ENCODE data around the gene SRRM3. TPM values are rescaled to one million over a fixed set of nuclear protein-coding genes. Genes with fewer than 3 reads are reported as not detected.
"Not testable (repeated sequence)": the region's sequence is repeated elsewhere in the genome, so short reads cannot be mapped to it uniquely, and the experiment has no call there.

The SRRM3 gene
- total RNA-seq, 1 donor, result under 0.01 TPM

DNA sequence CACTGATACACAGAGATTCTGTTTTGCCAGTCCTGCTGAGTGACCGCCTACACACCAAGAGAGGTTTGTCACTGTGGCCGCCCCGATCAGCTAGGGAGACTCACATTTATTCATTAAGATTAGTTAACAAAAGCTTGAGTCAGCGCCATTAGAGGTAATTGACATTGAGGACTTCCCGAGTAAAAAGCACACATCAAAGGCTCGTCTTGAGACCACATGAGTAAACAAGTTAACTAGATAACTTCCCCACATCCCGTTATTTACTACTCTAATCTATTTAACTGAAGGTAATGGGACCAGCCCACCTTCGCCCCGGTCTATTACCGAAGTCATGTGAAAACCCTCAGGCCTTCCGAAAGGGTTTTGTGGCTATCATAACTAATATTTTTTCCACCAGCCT lies 23.0 kb downstream of the SRRM3 start:
- DNase-seq (ENCODE audit: low read depth in 2 of 3, low spot score in 2 of 3), result no peak

DNA sequence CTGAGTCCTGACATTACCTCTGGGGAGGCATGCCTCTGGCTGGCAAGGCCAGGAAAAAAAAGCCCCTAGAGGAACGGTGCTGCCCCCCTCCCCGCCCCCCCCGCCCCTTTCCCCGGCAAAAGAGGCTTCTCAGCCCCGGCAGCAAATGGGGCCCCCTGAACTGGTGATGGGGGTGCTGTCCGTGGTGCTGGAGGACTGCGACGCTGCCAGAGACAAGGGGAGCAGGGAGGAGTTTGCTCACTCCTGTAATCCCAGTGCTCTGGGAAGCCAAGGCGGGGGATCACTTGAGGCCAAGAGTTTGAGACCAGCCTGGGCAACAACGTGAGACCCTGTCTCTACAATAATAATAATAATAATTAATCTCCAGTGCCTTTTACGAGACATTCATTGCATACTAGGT lies 23.7 kb downstream of the SRRM3 start:
- DNase-seq (ENCODE audit: low read depth in 2 of 3, low spot score in 2 of 3), result peak in 2 of 3 donors; percentile 49 to 72

DNA sequence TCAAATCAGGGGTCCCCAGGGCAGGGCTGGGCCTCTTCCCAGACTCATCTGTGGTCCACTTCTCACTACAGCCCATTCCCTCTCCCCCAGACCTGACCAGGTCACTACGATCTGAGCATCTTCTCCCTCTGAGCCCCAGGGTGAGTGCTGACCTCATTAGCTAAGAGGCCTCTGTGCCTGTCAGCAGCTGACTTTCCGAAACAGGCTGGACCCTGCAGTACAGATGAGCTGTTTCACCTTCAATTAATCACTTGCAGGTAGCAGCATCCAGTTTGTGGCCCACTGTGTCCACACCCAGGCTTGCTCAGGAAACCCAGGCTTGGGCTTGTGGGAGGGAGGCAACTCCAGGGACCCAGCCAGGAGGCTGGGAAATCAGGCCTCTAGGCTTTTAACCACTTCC lies 24.3 kb downstream of the SRRM3 start:
- DNase-seq (ENCODE audit: low read depth in 2 of 3, low spot score in 2 of 3), result no peak

DNA sequence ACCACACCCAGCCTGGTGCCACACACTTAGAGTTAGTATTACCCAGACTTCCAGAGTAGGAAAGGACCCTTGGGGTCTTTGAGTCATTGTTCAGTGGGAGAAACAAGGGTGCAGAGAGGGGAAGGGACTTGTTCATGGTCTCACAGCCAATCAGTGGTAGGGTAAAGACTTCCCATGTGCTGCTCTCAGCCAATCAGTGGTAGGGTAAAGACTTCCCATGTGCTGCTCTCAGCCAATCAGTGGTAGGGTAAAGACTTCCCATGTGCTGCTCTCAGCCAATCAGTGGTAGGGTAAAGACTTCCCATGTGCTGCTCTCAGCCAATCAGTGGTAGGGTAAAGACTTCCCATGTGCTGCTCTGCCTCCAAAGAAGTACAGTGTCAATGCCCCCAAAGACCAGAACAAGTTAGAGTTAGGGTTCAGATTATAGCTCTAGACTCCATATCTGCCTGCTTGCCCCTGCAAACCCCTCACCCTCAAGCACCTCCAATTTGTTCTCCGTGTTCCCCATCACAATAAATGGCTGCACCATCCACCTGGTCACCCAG lies 25.3 kb downstream of the SRRM3 start:
- DNase-seq (ENCODE audit: low read depth in 2 of 3, low spot score in 2 of 3), result not testable (repeated sequence)

DNA sequence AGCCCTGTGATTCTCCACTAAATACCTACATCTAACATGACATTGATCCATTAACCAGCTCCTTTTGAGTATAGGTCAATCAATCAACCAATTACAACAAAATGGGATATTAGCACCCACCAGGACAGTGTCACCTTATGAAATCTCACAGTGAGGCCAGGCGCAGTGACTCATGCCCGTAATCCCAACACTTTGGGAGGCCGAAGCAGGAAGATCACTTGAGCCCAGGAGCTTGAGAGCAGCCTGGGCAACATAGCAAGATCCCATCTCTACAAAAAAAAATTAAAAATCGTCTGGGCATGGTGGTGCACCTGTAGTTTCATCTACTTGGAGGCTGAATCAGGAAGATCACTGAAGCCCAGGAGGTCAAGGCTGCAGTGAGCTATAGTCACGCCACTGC lies 28.5 kb downstream of the SRRM3 start:
- DNase-seq (ENCODE audit: low read depth in 2 of 3, low spot score in 2 of 3), result no peak

DNA sequence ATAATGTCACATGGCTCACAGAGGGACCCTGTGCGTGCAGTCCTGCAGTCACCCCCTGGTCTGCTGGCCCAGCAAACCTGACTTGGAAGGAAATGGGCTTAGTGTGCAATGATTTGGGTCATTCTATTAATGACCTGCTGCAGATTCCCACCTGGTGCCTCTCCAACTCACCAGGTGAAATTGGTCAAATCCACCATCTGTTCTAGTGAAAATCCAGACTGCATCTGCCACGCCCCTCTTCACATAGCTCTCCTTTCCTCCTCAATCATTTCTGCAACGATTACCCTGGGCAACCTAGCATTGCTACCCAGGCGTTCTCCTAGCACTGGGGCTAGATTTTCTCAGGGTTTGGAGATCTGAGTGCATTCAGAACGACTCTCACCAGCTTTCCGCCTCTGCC lies 29.4 kb downstream of the SRRM3 start:
- no peak for DNase-seq (ENCODE audit: low read depth in 2 of 3, low spot score in 2 of 3)

DNA sequence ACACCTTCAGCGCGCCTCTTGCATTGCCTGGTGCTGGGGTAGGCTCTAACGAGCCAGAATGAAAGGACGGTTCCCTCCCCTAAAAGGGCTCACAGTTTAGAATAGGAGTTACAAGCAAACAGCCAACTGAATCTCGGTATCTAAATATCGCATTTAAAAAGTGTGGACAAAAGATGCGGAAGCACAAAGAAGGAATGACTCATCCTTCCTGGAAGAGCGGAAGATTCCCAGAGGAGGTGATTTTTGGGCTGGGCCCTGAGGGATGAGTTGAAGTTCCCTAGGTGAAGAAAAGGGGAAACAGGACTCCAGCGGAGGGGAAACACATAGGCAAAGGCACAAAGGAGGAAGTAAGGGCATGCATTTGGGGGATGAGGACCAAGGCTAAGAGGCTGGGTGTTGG lies 29.9 kb downstream of the SRRM3 start:
- no peak for DNase-seq (ENCODE audit: low read depth in 2 of 3, low spot score in 2 of 3)

DNA sequence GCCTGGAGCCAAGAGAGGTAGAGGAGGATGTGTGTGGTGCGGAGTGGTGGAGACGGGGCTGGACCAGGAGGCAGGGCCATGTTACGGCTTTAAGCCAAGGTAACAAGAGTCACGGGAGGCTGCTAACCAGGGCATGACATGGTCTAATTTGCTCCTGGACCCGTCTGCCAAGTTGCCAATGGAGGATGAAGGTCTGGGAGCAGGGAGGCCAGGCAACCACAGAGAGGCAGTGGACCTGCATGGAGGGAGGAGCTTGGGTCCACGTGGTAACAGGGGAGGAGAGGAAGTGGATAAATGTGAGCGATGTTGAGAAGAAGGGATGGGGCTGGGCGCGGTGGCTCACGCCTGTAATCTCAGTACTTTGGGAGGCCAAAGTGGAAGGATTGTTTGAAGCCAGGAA lies 31.0 kb downstream of the SRRM3 start:
- DNase-seq (ENCODE audit: low read depth in 2 of 3, low spot score in 2 of 3), result no peak

DNA sequence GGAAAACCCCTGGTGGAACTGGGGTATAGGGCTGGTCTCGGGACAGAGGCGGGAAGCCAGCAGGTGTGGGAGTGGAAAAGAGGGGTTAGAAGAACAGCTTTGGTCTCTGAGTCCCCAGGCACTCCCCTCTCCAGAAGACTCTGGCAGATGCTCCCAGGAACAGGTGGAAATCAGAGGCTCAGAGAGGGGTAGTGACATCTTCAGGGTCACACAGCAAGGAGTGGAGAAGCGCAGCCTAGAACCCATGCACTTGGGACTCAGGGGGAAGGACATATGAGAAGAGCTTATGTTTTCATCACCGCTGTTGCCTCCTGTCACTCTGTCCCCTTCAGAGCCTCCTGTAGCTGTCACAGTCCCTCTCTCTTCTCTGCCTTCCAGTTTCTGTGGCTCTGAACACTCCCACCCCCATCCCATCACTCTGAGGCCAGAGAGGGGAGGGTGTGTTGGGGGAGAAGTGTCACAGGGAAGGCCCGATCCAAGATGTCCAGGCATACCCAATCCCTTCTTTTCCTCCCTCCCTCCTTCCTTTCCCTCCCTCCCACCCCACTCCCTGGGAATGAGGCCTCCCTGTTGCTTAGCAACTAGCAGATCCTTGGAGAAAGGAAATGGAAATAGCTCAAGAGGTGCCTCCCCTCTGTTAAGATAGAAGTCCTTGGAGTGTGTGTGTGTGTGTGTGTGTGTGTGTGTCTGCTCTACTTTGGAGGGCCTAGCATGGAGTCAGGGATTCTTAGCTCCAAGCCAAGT lies 32.0 kb downstream of the SRRM3 start:
- no peak for DNase-seq (ENCODE audit: low read depth in 2 of 3, low spot score in 2 of 3)

DNA sequence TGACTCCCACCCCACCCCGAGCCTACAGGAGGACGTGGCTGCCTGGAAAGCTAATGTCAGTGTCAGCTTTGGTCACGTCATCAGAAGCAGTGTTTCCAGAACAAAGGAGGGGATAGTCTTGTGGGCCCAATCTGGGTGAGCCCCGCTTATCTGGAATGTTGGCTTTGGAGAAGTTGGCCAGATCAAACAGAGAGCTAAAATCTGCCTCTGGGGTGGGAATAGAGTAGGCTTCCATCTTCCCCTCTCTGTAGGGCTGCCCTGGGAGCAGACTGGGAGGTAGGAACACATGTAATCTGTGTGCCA lies 32.5 kb downstream of the SRRM3 start:
- DNase-seq (ENCODE audit: low read depth in 2 of 3, low spot score in 2 of 3), result no peak

DNA sequence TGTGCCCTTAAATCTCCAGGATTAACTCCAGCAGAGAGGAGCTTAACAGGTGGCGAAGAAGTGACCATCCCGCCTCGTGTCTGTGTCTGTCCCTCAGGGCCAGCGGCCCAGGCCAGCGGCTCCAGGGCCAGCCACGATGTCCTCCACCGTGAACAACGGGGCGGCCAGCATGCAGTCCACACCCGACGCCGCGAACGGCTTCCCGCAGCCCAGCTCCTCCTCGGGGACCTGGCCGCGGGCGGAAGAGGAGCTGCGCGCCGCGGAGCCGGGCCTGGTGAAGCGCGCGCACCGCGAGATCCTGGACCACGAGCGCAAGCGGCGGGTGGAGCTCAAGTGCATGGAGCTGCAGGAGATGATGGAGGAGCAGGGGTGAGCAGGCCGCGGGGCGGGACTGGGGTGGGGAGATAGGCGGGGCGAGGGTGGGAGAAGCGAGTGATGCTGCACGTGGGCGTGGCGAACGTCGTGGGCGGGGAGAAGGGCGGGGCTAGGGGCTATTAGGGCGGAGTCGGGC lies 33.3 kb downstream of the SRRM3 start:
- peak in 2 of 3 donors; percentile 79 to 82 for DNase-seq (ENCODE audit: low read depth in 2 of 3, low spot score in 2 of 3)

DNA sequence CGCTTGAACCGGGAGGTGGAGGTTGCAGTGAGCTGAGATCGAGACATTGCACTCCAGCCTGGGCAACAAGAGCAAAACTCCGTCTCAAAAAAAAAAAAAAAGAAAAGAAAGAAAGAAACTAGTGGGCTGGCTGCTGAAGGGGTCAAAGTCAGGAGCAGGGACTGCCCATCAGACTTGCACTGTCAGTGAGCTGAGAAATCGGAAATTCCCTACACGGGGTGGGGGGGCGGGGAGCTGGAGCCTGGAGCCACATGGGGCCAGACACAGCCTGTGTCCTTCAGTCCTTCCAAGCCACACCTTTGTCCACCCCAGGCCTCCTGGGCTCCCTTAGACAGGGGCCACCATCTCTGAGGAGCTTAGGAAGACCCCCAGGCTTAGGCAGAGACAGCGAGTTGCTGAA lies 34.5 kb downstream of the SRRM3 start:
- DNase-seq (ENCODE audit: low read depth in 2 of 3, low spot score in 2 of 3), result no peak

DNA sequence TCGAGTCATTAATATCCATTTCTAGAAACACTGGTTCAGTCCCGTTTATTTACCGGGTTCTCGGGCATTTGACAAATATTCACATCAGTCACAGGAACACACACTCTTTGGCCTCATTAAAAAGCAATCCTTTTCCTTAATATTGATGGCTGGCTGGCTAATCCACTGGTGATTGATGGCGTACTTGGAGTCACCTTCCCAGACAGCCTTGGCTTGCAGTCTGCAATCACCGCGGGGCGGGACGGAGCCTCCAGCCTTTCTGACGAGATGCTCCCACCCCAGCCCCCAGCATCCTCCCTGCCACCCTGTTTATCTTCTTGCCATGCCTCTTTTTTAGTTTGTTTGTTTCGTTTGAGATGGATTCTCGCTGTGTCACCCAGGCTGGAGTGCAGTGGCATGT lies 36.6 kb downstream of the SRRM3 start:
- DNase-seq (ENCODE audit: low read depth in 2 of 3, low spot score in 2 of 3), result no peak

DNA sequence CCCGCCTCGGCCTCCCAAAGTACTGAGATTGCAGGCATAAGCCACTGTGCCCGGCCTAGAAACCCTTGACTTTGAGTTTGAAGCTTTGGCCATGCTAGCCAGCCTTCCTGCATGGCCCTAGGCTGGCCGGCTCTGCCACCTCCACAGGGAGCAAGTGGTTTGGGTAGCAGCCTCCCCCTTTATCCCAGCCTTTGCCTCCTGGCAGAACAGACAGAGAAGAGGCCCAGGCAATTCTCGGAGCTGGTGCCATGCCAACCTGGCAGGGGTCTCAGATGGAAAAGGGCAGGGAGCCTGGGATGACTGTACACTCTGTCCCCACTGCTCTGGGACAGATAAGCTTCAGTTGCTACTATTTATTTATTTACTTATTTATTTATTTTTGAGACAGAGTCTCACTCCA lies 39.4 kb downstream of the SRRM3 start:
- no peak for DNase-seq (ENCODE audit: low read depth in 2 of 3, low spot score in 2 of 3)

DNA sequence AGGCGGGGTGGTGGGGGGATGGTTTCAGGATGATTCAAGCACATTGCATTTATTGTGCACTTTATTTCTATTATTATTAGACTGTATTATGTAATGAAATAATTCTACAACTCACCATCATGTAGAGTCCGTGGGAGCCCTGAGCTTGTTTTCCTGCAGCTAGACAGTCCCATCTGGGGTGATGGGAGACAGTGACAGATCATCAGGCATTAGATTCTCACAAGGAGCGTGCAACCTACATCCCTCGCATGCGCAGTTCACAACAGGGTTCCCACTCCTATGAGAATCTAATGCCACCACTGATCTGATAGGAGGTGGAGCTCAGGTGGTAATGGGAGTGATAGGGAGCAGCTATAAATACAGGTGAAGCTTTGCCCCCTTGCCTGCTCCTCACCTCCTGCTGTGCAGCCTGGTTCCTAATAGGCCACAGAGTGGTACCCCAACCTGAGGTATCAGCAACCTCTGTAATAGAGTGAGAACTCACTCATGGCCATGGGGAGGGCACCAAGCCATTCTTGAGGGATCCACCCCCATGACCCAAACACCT lies 40.9 kb downstream of the SRRM3 start:
- DNase-seq (ENCODE audit: low read depth in 2 of 3, low spot score in 2 of 3), result not testable (repeated sequence)

DNA sequence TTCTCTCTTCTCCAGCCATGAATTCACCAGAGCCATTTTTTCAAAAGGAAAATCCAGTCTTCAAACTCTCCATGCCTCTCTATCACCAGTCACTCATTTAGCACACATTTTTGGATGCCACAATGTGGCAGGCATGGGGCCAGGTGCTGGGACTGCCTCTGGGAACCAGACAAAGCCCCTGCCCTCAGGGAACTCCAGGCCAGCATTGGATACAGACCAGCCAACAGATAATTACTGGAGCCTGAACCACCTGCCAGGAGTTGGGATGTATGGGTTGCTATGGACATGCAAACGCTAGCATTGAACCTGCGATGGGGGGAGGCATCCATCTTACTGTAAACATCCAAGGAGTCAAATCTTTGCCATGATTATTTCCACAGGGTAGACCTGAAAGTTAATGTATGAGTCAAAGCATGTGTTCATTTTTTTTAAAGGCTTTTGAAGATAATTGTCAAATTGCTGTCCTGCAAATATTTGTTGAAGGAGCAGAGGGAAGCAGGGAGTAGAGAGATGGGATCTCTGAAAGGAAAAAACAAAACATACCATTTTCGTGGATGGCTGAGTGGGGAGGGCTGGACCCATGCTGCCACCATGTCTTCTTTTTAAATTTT lies 43.2 kb downstream of the SRRM3 start:
- no peak for DNase-seq (ENCODE audit: low read depth in 2 of 3, low spot score in 2 of 3)

DNA sequence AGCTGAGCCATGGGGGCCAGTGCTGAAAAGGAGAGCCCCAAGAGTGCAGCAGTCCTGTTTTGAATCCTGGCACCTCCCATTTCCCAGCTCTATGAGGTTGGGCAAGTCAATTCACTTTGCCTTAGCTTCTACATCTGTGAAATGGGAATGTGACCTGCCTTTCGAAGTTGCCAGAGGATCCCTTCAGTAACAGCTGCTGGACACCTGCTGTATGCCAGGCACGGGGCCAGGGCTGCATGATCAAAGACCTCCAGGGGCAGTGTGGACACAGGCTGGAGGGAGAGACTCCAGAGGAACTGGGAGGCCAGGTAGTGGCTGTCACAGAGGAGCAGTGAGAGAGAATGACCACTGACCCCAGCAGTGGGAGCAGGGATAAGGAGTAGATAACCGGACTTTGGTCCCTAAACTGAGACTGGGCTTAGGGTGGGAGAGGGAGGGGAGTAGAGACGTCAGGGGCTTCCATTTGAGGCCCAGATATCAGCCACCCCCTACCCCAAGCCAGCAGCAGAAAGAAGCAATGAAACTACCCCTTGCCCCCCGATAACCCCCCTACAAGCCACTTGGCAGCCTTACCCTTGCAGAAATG lies 45.2 kb downstream of the SRRM3 start:
- no peak for DNase-seq (ENCODE audit: low read depth in 2 of 3, low spot score in 2 of 3)

DNA sequence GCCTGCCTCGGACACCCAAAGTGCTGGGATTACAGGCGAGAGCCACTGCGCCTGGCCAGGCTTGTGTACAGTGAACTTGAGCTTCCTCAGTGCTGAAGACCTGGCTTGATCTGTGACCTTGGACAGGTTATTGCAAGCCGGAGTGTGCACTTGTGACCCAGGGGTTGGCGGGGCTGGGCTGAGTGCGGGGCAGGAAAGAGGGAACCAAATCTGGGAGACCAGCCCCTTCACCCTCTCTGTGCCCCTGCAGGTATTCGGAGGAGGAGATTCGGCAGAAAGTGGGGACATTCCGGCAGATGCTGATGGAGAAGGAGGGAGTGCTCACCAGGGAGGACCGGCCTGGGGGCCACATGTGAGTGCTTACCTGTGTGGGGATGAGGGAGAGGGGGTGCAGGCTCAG lies 46.2 kb downstream of the SRRM3 start:
- no peak for DNase-seq (ENCODE audit: low read depth in 2 of 3, low spot score in 2 of 3)

DNA sequence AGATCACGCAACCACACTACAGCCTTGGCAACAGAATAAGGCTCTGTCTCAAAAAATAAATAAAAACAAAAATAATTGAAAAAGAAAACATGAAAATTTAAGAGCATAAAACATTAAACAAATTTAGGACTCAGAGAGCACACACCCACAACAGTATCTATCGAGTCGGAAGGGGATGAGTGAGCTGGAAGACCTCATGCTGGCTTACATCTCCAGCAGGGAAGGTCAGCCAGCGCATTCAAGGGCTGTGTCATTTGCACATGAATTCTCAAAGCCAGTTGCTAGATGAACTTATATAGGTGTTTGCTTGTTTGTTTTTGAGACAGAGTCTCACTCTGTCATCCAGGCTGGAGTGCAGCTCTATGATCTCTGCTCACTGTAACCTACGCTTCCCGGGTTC lies 50.3 kb downstream of the SRRM3 start:
- DNase-seq (ENCODE audit: low read depth in 2 of 3, low spot score in 2 of 3), result no peak

DNA sequence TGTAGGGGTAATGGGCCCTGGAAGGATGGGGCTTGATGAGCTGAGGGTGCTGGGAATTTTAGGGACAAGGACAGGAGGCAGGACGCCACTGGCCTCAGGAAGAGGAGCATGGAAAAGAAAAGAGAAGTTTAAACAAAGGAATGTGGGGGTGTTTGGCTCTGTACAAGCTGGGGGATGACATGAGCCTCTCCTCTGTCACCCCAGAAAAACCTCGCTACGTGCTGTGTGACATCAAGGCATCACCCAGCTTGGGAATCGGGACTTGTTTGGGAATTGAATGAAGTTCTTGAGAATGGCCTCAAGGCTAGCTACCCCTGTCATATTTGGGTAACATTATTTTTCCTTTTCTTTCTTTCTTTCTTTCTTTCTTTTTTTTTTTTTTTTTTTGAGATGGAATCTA lies 53.1 kb downstream of the SRRM3 start:
- no peak for DNase-seq (ENCODE audit: low read depth in 2 of 3, low spot score in 2 of 3)

DNA sequence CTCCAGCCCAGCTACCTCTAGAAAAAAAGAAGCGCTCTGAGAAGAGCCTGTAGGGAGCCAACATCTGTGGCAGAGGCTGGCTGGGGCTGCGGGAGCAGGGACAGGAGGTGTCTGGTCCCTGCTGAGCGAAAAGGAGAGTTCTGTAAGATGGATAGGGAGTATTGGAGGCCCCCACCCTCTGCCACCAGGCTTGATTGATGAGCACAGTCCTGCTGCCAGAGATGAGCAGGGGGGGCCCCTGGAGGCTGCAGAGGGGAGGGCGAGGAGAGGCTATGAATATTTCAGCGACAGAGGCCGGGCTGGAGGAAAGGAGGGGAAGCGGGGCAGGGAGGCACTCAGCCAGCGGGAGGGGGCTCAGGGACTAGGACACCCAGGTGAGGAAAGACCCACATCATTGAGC lies 56.3 kb downstream of the SRRM3 start:
- no peak for DNase-seq (ENCODE audit: low read depth in 2 of 3, low spot score in 2 of 3)

Measured in hematopoietic multipotent progenitor cell (in vitro differentiated cells).